ENCODE results near the gene ZNF668. TPM values are rescaled to one million over a fixed set of nuclear protein-coding genes. Genes with fewer than 3 reads are reported as not detected.

The ZNF668 gene
- total RNA-seq, 2 experiments from 2014 or later: 11.2 to 12.9 TPM

DNA sequence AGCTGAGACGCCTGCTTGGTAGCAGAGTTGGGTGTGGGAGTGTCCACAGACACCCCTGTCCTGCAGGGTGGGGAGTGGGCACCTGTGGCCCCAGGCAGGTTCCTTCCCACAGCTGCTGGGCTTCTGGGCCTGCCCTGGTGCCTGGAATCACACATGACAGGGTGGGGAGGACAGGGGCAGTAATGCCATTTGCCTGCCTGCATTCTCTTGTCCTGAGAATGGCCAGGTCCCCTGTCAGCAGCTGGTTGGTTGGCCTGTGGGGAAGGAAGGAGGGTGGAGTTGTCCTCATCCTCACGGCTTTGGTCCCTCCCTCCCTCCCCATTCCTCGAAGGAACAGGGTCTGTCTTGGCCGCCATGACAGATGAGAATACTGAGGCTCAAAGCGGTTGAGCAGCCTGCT, 9.5 kb upstream of the ZNF668 start:
- H3K36me3 Mint-ChIP-seq (ENCODE audit: low read depth): peaks cover 21% of the 10 kb centered on the region
- peaks cover 9% of the 10 kb centered on the region for H3K4me1 Mint-ChIP-seq
- H3K4me3 Mint-ChIP-seq: no peak overlapping the region
- H3K27me3 Mint-ChIP-seq: no peaks in the 10 kb centered on the region
- ChIA-PET POLR2A (interaction anchor here (0.6 kb wide), 1 partner anchor 53 kb away, joined by 3 read pairs; no protein-coding TSS in a partner anchor), CTCF (interaction anchor here (0.6 to 2.0 kb wide), 3 partner anchors 17 to 37 kb away, joined by 4 to 6 read pairs (median 4); partner anchors contain the start of gene KAT8)
- peak overlapping the region; percentile 54 for H3K27ac Mint-ChIP-seq
- no peaks in the 10 kb centered on the region for H3K9me3 Mint-ChIP-seq
- no peak for DNase-seq

DNA sequence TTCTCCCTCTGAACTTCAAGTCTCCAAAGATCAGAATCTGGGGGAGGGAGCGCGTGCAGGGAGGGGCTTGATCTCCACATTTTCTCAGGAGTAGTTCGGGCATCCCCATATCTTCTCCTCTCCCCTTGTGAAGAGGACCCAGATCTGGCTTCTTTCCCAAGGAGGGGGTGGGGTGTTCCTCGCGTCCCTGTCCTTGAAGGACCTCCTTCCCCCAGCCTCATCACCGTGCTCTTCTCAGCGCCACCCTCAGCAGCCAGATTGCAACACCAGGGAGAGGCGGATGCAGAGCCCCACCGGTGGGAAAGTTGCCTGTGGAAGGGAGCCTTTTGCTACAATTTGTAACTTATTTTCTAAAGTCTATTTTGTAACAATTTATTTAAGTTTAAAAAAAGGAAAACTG, 9.0 kb upstream of the ZNF668 start:
- CTCF ChIA-PET: interaction anchor here (2.0 kb wide), 1 partner anchor 18 kb away, joined by 6 read pairs; no protein-coding TSS in a partner anchor
- H3K4me1 Mint-ChIP-seq: peaks cover 9% of the 10 kb centered on the region
- peak overlapping the region; percentile 54 for H3K27ac Mint-ChIP-seq
- H3K27me3 Mint-ChIP-seq: no peaks in the 10 kb centered on the region
- POLR2A ChIA-PET: no interaction called here
- H3K4me3 Mint-ChIP-seq: no peak overlapping the region
- H3K9me3 Mint-ChIP-seq: no peaks in the 10 kb centered on the region
- H3K36me3 Mint-ChIP-seq (ENCODE audit: low read depth): peaks cover 23% of the 10 kb centered on the region
- DNase-seq: no peak

- H3K4me3 Mint-ChIP-seq: no peak overlapping the region
- CTCF ChIA-PET: no interaction called here
- no peaks in the 10 kb centered on the region for H3K9me3 Mint-ChIP-seq
- peak overlapping the region; percentile 47 for H3K27ac Mint-ChIP-seq
- no peak for DNase-seq
- H3K4me1 Mint-ChIP-seq: peaks cover 9% of the 10 kb centered on the region
- POLR2A ChIA-PET: no interaction called here
- peaks cover 29% of the 10 kb centered on the region for H3K36me3 Mint-ChIP-seq (ENCODE audit: low read depth)
- no peaks in the 10 kb centered on the region for H3K27me3 Mint-ChIP-seq
These were observed 8.5 kb upstream of the ZNF668 start for GRCh38 chr16:31082368-31083045.

DNA sequence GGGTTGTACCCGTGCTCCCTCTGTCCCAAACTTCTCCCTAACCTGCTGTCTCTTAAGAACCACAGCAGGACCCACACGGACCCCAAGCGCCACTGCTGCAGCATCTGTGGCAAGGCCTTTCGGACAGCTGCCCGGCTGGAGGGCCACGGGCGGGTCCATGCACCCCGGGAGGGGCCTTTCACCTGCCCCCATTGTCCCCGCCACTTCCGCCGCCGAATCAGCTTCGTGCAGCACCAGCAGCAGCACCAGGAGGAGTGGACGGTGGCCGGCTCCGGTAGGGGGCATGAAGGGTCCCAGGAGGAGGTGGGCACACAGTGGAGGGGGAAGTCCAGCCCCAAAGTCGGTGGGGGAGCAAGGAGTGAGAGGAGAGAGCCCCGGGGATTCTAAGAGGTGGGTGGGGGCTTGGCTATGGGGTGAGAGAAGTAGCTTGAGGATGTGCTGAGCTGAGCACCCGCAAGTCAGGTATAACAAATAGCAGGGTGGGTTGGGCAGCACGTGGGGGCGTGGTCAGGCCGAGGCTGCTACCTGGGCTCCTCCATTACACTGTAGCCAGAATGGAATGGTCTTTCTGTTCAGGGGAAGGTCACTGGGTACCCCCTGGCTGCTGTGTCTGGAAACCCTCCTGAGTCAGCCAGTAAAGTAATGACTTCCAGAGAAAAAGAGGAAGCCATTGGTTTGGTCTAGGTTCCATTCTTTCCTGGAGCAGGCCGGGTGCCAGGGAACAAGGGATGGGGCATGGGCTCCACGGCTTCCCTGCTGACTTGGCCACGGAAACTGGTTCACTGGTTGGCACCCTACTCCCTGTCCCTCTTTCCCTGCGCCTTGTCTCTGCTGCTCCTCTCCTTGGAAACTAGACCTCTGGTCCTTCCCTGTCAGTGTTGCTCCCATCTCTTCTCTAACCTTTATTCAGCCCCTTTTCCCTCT, 7.7 kb upstream of the ZNF668 start:
- POLR2A ChIA-PET: no interaction called here
- peaks cover 36% of the 10 kb centered on the region for H3K36me3 Mint-ChIP-seq (ENCODE audit: low read depth)

DNA sequence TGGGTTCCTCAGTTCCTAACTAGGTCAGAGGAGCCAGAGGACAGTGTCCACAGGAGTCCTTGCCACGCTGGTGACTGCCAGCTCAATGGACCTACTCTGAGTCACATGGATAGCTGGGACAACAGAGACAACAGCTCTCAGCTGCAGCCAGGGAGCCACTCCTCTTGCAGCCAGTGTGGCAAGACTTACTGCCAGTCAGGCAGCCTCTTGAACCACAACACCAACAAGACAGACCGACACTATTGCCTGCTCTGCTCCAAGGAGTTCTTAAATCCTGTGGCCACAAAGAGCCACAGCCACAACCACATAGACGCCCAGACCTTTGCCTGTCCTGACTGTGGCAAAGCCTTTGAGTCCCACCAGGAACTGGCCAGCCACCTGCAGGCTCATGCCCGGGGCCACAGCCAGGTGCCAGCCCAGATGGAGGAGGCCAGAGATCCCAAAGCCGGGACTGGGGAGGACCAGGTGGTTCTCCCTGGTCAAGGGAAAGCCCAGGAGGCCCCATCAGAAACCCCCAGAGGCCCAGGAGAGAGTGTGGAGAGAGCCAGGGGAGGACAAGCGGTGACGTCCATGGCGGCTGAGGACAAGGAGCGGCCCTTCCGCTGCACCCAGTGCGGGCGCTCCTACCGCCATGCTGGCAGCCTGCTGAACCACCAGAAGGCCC, 6.8 kb upstream of the ZNF668 start:
- Mint-ChIP-seq H3K9me3 (no peaks in the 10 kb centered on the region), H3K4me3 (no peak overlapping the region), H3K4me1 (peaks cover 11% of the 10 kb centered on the region), H3K27ac (no peak overlapping the region), H3K36me3 (ENCODE audit: low read depth) (peaks cover 36% of the 10 kb centered on the region), H3K27me3 (no peaks in the 10 kb centered on the region)
- DNase-seq: no peak
- CTCF ChIA-PET: interaction anchor here (0.8 to 1.9 kb wide), 2 partner anchors 10 to 17 kb away, joined by 3 to 4 read pairs; no protein-coding TSS in a partner anchor
- POLR2A ChIA-PET: no interaction called here

More for the DNA sequence above, 7.7 kb upstream of the ZNF668 start:
- no peak for DNase-seq
- H3K4me1 Mint-ChIP-seq: peaks cover 9% of the 10 kb centered on the region
- no peaks in the 10 kb centered on the region for H3K27me3 Mint-ChIP-seq
- CTCF ChIA-PET: interaction anchor here (1.9 kb wide), 1 partner anchor 11 kb away, joined by 4 read pairs; no protein-coding TSS in a partner anchor
- peak overlapping the region; percentile 47 for H3K27ac Mint-ChIP-seq
- no peaks in the 10 kb centered on the region for H3K9me3 Mint-ChIP-seq
- H3K4me3 Mint-ChIP-seq: no peak overlapping the region

DNA sequence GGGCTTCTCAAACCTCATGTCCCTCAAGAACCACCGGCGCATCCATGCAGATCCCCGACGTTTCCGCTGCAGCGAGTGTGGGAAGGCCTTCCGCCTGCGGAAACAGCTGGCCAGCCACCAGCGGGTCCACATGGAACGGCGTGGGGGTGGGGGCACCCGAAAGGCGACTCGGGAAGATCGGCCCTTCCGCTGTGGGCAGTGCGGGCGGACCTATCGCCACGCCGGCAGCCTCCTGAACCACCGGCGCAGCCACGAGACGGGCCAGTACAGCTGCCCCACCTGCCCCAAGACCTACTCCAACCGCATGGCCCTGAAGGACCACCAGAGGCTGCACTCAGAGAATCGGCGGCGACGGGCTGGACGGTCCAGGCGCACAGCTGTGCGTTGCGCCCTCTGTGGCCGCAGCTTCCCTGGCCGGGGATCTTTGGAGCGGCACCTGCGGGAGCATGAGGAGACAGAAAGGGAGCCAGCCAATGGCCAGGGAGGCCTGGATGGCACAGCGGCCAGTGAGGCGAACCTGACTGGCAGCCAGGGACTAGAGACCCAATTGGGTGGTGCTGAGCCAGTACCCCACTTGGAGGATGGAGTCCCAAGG, 6.1 kb upstream of the ZNF668 start:
- Mint-ChIP-seq H3K4me1 (peaks cover 18% of the 10 kb centered on the region), H3K9me3 (no peaks in the 10 kb centered on the region), H3K4me3 (no peak overlapping the region), H3K27ac (no peak overlapping the region), H3K36me3 (ENCODE audit: low read depth) (peaks cover 34% of the 10 kb centered on the region), H3K27me3 (no peaks in the 10 kb centered on the region)
- CTCF ChIA-PET: interaction anchor here (0.8 to 1.9 kb wide), 2 partner anchors 9 to 18 kb away, joined by 3 to 4 read pairs; no protein-coding TSS in a partner anchor
- POLR2A ChIA-PET: no interaction called here
- DNase-seq: no peak

DNA sequence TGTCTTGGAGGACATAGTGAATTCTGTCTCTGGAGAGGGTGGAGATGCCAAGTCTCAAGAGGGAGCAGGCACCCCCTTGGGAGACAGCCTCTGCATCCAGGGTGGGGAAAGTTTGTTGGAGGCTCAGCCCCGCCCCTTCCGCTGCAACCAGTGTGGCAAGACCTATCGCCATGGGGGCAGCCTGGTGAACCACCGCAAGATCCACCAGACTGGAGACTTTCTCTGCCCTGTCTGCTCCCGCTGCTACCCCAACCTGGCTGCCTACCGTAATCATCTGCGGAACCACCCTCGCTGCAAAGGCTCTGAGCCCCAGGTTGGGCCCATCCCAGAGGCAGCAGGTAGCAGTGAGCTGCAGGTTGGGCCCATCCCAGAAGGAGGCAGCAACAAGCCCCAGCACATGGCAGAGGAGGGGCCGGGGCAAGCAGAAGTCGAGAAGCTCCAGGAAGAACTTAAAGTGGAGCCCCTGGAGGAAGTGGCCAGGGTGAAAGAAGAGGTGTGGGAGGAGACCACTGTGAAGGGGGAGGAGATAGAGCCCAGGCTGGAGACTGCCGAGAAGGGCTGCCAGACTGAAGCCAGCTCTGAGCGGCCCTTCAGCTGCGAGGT, 5.4 kb upstream of the ZNF668 start:
- Mint-ChIP-seq H3K4me1 (peaks cover 25% of the 10 kb centered on the region), H3K4me3 (no peak overlapping the region), H3K9me3 (no peaks in the 10 kb centered on the region), H3K27ac (no peak overlapping the region), H3K36me3 (ENCODE audit: low read depth) (peaks cover 36% of the 10 kb centered on the region), H3K27me3 (no peaks in the 10 kb centered on the region)
- ChIA-PET CTCF (no interaction called here), POLR2A (no interaction called here)
- DNase-seq: no peak

- no peaks in the 10 kb centered on the region for H3K9me3 Mint-ChIP-seq
- peaks cover 36% of the 10 kb centered on the region for H3K36me3 Mint-ChIP-seq (ENCODE audit: low read depth)
- H3K4me1 Mint-ChIP-seq: peaks cover 25% of the 10 kb centered on the region
- DNase-seq: no peak
- CTCF ChIA-PET: interaction anchor here (0.5 to 0.8 kb wide), 3 partner anchors 18 to 245 kb away, joined by 3 read pairs; no protein-coding TSS in a partner anchor
- no peaks in the 10 kb centered on the region for H3K27me3 Mint-ChIP-seq
- no peak overlapping the region for H3K4me3 Mint-ChIP-seq
- H3K27ac Mint-ChIP-seq: no peak overlapping the region
- POLR2A ChIA-PET: no interaction called here
These were observed 4.7 kb upstream of the ZNF668 start for GRCh38 chr16:31078597-31079341.

- Mint-ChIP-seq H3K9me3 (no peaks in the 10 kb centered on the region), H3K4me3 (no peak overlapping the region), H3K27ac (no peak overlapping the region), H3K27me3 (no peaks in the 10 kb centered on the region), H3K4me1 (peaks cover 25% of the 10 kb centered on the region), H3K36me3 (ENCODE audit: low read depth) (peaks cover 36% of the 10 kb centered on the region)
- ChIA-PET POLR2A (no interaction called here), CTCF (interaction anchor here (0.5 to 0.8 kb wide), 3 partner anchors 19 to 244 kb away, joined by 3 read pairs; no protein-coding TSS in a partner anchor)
- DNase-seq: no peak
These were observed 3.8 kb upstream of the ZNF668 start for GRCh38 chr16:31077592-31078396.

DNA sequence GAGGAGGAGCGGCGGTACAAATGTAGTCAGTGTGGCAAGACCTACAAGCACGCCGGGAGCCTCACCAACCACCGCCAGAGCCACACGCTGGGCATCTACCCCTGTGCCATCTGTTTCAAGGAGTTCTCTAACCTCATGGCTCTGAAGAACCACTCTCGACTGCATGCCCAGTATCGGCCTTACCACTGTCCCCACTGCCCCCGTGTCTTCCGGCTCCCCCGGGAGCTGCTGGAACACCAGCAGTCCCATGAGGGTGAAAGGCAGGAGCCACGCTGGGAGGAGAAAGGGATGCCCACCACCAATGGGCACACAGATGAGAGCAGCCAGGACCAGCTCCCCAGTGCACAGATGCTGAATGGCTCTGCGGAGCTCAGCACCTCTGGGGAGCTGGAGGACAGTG, 3.0 kb upstream of the ZNF668 start:
- POLR2A ChIA-PET: no interaction called here

DNA sequence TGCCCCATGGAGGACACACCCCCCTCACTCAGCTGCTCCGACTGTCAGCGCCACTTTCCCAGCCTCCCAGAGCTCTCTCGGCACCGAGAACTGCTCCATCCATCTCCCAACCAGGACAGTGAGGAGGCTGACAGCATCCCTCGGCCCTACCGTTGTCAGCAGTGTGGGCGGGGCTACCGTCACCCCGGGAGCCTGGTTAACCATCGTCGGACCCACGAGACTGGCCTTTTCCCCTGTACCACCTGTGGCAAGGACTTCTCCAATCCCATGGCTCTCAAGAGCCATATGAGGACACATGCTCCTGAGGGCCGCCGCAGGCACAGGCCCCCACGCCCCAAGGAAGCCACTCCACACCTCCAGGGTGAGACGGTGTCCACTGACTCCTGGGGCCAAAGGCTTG, 2.3 kb upstream of the ZNF668 start:
- H3K9me3 Mint-ChIP-seq: no peaks in the 10 kb centered on the region
- ChIA-PET POLR2A (interaction anchor here (0.6 kb wide), 1 partner anchor 626 kb away, joined by 4 read pairs; no protein-coding TSS in a partner anchor), CTCF (interaction anchor here (1.0 to 1.4 kb wide), 2 partner anchors 11 to 66 kb away, joined by 5 to 7 read pairs; no protein-coding TSS in a partner anchor)
- H3K4me3 Mint-ChIP-seq: peak overlapping the region; percentile 36
- peaks cover 34% of the 10 kb centered on the region for H3K36me3 Mint-ChIP-seq (ENCODE audit: low read depth)
- peaks cover 34% of the 10 kb centered on the region for H3K4me1 Mint-ChIP-seq
- H3K27me3 Mint-ChIP-seq: no peaks in the 10 kb centered on the region
- no peak for DNase-seq
- peak overlapping the region; percentile 94 for H3K27ac Mint-ChIP-seq

More for the DNA sequence above, 3.0 kb upstream of the ZNF668 start:
- Mint-ChIP-seq H3K27me3 (no peaks in the 10 kb centered on the region), H3K27ac (no peak overlapping the region), H3K4me1 (peaks cover 28% of the 10 kb centered on the region), H3K4me3 (no peak overlapping the region), H3K9me3 (no peaks in the 10 kb centered on the region), H3K36me3 (ENCODE audit: low read depth) (peaks cover 34% of the 10 kb centered on the region)
- CTCF ChIA-PET: no interaction called here
- DNase-seq: no peak
